SK-N-MC (cell line): Measurements from ENCODE around the gene RPUSD4.

ENCODE experiments used
- EZH2 ChIP-seq: fragments of 200-600 bp; sonication (generic); IDR thresholded peaks from one replicate; pipeline ENCODE4 v1.6.1; 2017; ENCODE audit warnings: antibody characterized with exemption
- POLR2AphosphoS5 ChIP-seq: IDR thresholded peaks from 2 replicates; pipeline ENCODE4 v1.6.1; 2012; ENCODE audit warnings: mild to moderate bottlenecking, low read depth, low read length, borderline replicate concordance

DNA sequence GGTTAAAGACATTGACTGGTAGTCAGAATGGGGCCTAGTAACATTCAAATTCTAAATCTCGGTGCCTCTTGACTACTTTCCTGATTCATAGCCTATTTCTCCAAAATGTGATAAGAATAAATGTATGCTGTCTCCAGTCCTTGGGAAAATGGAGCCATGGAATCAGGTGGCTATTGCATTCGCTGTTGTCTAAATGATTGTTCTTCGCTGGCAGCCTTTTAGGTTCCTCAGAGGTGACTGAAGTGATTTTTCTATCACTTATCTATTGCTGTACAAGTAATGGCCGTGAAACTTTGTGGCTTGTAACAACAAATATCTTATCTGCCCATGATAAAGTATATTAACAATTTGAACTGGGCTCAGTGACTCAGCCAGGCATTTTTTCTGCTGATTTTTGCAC, 41.8 kb upstream of the RPUSD4 start:
- TF ChIP-seq POLR2AphosphoS5 (no peak), EZH2 (no peak)
